GM23338 (cell line): ENCODE measurements around the gene TMPRSS6. TPM values are rescaled to one million over a fixed set of nuclear protein-coding genes. Genes with fewer than 3 reads are reported as not detected.

Experiments used
- ATAC-seq: fragments of 200-7000 bp; cut with Tn5 transposase; 3 replicates; pipeline ENCODE4 v1.9.1; 2020
- DNase-seq: peaks from one replicate; pipeline ENCODE4 v3.0.0-alpha.2; 2015; ENCODE audit warnings: low spot score
- H2AFZ ChIP-seq: fragments of 200-600 bp; sonication (generic); 2 replicates; pipeline ENCODE4 v1.8.0; 2016; ENCODE audit warnings: antibody characterized with exemption, mild to moderate bottlenecking, moderate library complexity
- H3F3A ChIP-seq: fragments of 200-600 bp; sonication (generic); replicated peaks from 2 replicates; pipeline ENCODE4 v1.8.0; 2017; ENCODE audit warnings: antibody characterized with exemption, mixed run types, low read depth
- H3K27ac ChIP-seq: fragments of 200-600 bp; sonication (generic); 2 replicates; pipeline ENCODE4 v1.6.1; 2016; ENCODE audit warnings: low read depth
- H3K27me3 ChIP-seq: fragments of 200-600 bp; sonication (generic); 2 replicates; pipeline ENCODE4 v1.8.0; 2016; ENCODE audit warnings: mild to moderate bottlenecking, mixed run types, moderate library complexity; ENCODE audit not compliant: insufficient read depth
- H3K36me3 ChIP-seq: fragments of 200-600 bp; sonication (generic); 2 replicates; pipeline ENCODE4 v1.8.0; 2016; ENCODE audit warnings: mild to moderate bottlenecking; ENCODE audit not compliant: insufficient read depth
- H3K4me1 ChIP-seq: fragments of 200-600 bp; sonication (generic); 2 replicates; pipeline ENCODE4 v1.8.0; 2016; ENCODE audit warnings: mild to moderate bottlenecking, moderate library complexity; ENCODE audit not compliant: insufficient read depth
- H3K4me2 ChIP-seq: fragments of 200-600 bp; sonication (generic); 2 replicates; pipeline ENCODE4 v1.7.1; 2017; ENCODE audit warnings: mixed run types
- H3K4me3 ChIP-seq: fragments of 200-600 bp; sonication (generic); 2 replicates; pipeline ENCODE4 v1.6.1; 2016; ENCODE audit warnings: mixed run types
- H3K79me2 ChIP-seq: fragments of 200-600 bp; sonication (generic); replicated peaks from 2 replicates; pipeline ENCODE4 v1.8.0; 2017; ENCODE audit warnings: mild to moderate bottlenecking; ENCODE audit not compliant: insufficient read depth
- H3K9me2 ChIP-seq: fragments of 200-600 bp; sonication (generic); 2 replicates; pipeline ENCODE4 v1.8.0; 2017; ENCODE audit not compliant: insufficient read depth
- H4K20me1 ChIP-seq: fragments of 200-600 bp; sonication (generic); replicated peaks from 2 replicates; pipeline ENCODE4 v1.8.0; 2017; ENCODE audit warnings: mild to moderate bottlenecking; ENCODE audit not compliant: insufficient read depth
- H3K27ac Mint-ChIP-seq: 2 replicates; pipeline ENCODE4 v1.8.0; 2020; ENCODE audit warnings: inconsistent platforms, mild to moderate bottlenecking, moderate library complexity, mixed read lengths
- H3K27me3 Mint-ChIP-seq: 3 replicates; pipeline ENCODE4 v1.8.0; 2022; ENCODE audit warnings: low read depth, mild to moderate bottlenecking, moderate library complexity, mixed read lengths, inconsistent platforms; ENCODE audit not compliant: insufficient read depth, poor library complexity
- H3K36me3 Mint-ChIP-seq: 3 replicates; pipeline ENCODE4 v1.8.0; 2021; ENCODE audit warnings: low read depth, mild to moderate bottlenecking, inconsistent platforms, moderate library complexity, mixed read lengths
- H3K4me1 Mint-ChIP-seq: 3 replicates; pipeline ENCODE4 v1.8.0; 2020; ENCODE audit warnings: mild to moderate bottlenecking, inconsistent platforms, mixed read lengths
- H3K4me3 Mint-ChIP-seq: 3 replicates; pipeline ENCODE4 v1.8.0; 2021; ENCODE audit warnings: moderate library complexity, mild to moderate bottlenecking, inconsistent platforms, mixed read lengths
- H3K9me3 Mint-ChIP-seq: 3 replicates; pipeline ENCODE4 v1.8.0; 2020; ENCODE audit warnings: moderate library complexity, mild to moderate bottlenecking, inconsistent platforms, mixed read lengths
- CREB1 ChIP-seq: fragments of 250-450 bp; sonication (Bioruptor Pico); IDR thresholded peaks from 2 replicates; pipeline ENCODE4 v1.5.0; 2020; ENCODE audit warnings: low read depth, mild to moderate bottlenecking, moderate library complexity
- ETS1 ChIP-seq: IDR thresholded peaks from 2 replicates; pipeline ENCODE4 v1.6.1; 2016; ENCODE audit warnings: antibody characterized with exemption
- EZH2 ChIP-seq: fragments of 200-600 bp; sonication (generic); IDR thresholded peaks from one replicate; pipeline ENCODE4 v1.8.0; 2017; ENCODE audit warnings: antibody characterized with exemption, mild to moderate bottlenecking, low read depth; ENCODE audit not compliant: unreplicated experiment
- EZH2phosphoT487 ChIP-seq: fragments of 200-600 bp; sonication (generic); IDR thresholded peaks from one replicate; pipeline ENCODE4 v1.8.1; 2018; ENCODE audit warnings: antibody characterized with exemption; ENCODE audit not compliant: unreplicated experiment
- NANOG ChIP-seq: IDR thresholded peaks from 2 replicates; pipeline ENCODE4 v1.6.1; 2016; ENCODE audit warnings: antibody characterized with exemption, borderline replicate concordance
- POLR2AphosphoS5 ChIP-seq: IDR thresholded peaks from 2 replicates; pipeline ENCODE4 v1.6.1; 2016; ENCODE audit warnings: antibody characterized with exemption, low read depth
- REST ChIP-seq: IDR thresholded peaks from one replicate; pipeline ENCODE4 v1.6.1; 2018; ENCODE audit warnings: antibody characterized with exemption; ENCODE audit not compliant: unreplicated experiment
- ZNF114 ChIP-seq: fragments of 250-450 bp; sonication (Bioruptor Pico); IDR thresholded peaks from 2 replicates; pipeline ENCODE4 v1.5.0; 2020; ENCODE audit warnings: mild to moderate bottlenecking, moderate library complexity
- ZNF331 ChIP-seq: fragments of 250-450 bp; sonication (Bioruptor Pico); IDR thresholded peaks from 2 replicates; pipeline ENCODE4 v1.5.0; 2020; ENCODE audit warnings: low read depth, mild to moderate bottlenecking, moderate library complexity
- ZNF462 ChIP-seq: fragments of 250-450 bp; sonication (Bioruptor Pico); IDR thresholded peaks from 2 replicates; pipeline ENCODE4 v1.5.0; 2020; ENCODE audit warnings: mild to moderate bottlenecking, moderate library complexity
- polyA plus RNA-seq: library from polyadenylated mRNA; unstranded; fragments of >200 nt; fragmentation: Nextera tagmentation; extraction: Ambion mirVana; gene quantifications from 2 replicates; pipeline ENCODE4 v1.2.1, GENCODE V29; 2016
- total RNA-seq: library from RNA; depleted of rRNA; stranded (reverse); fragments of >200 nt; shearing (Covaris generic); gene quantifications from 2 replicates; pipeline ENCODE4 v1.2.3, GENCODE V29; 2014
- TF ChIP-seq, protein P1 (sequence below), 2 experiments: fragments of 200-600 bp in 1 of 2; sonication (generic) in 1 of 2; conservative IDR thresholded peaks; 2 replicates each; pipeline versions ENCODE4 v1.5.1 to v1.6.1; 2016 to 2017; ENCODE audit warnings: antibody characterized with exemption in 2 of 2, low read depth in 2 of 2, mild to moderate bottlenecking in 2 of 2, moderate library complexity in 1 of 2

The TMPRSS6 gene
- total and polyA plus RNA-seq, 2 experiments from 2014 or later = 0.13 TPM; not detected in 1

DNA sequence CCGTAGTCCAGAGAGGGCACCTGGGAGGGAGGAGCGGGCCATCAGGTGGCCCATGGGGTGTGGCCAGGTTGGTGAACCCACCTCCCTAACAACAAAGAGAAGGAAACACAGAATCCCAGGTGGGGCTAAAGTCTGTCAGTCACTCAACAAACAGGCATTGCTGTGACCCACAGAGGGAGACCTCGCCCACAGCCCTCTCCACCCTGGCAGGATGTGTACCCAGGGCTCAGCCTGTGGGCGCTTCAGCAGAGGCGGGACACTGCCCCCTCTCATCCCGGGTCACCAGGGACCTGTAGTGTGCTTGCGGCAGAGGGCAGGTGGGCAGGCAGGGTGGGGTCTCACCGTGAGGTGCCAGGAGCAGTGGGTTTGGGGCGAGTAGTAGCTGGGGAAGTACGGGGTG lies 25.1 kb downstream of the TMPRSS6 start:
- Histone ChIP-seq H4K20me1 (no peaks in the 10 kb centered on the region), H2AFZ (no peak overlapping the region), H3K36me3 (no peaks in the 10 kb centered on the region), H3K4me3 (no peak overlapping the region), H3K27ac (no peak overlapping the region), H3K9me2 (no peaks in the 10 kb centered on the region), H3K27me3 (no peaks in the 10 kb centered on the region), H3K4me1 (peaks cover 3% of the 10 kb centered on the region; the same call in 1 of the 2 replicates), H3K4me2 (no peak overlapping the region), H3K79me2 (no peaks in the 10 kb centered on the region), H3F3A (no peaks in the 10 kb centered on the region)
- H3K27me3 Mint-ChIP-seq = peaks cover 10% of the 10 kb centered on the region
- DNase-seq = no peak
- H3K36me3 Mint-ChIP-seq = no peaks in the 10 kb centered on the region
- TF ChIP-seq, protein P1, sequence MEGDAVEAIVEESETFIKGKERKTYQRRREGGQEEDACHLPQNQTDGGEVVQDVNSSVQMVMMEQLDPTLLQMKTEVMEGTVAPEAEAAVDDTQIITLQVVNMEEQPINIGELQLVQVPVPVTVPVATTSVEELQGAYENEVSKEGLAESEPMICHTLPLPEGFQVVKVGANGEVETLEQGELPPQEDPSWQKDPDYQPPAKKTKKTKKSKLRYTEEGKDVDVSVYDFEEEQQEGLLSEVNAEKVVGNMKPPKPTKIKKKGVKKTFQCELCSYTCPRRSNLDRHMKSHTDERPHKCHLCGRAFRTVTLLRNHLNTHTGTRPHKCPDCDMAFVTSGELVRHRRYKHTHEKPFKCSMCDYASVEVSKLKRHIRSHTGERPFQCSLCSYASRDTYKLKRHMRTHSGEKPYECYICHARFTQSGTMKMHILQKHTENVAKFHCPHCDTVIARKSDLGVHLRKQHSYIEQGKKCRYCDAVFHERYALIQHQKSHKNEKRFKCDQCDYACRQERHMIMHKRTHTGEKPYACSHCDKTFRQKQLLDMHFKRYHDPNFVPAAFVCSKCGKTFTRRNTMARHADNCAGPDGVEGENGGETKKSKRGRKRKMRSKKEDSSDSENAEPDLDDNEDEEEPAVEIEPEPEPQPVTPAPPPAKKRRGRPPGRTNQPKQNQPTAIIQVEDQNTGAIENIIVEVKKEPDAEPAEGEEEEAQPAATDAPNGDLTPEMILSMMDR (conservative IDR thresholded peaks at IDR 0.05; ENCODE audit: low read depth in 2 of 2) = no peak
- TF ChIP-seq EZH2phosphoT487 (no peak), EZH2 (no peak), CREB1 (CRISPR knock-in tag) (no peak), POLR2AphosphoS5 (no peak), ZNF331 (CRISPR knock-in tag) (no peak), ETS1 (no peak), ZNF114 (CRISPR knock-in tag) (no peak), REST (no peak), NANOG (no peak), ZNF462 (CRISPR knock-in tag) (no peak)
- no peak overlapping the region for H3K27ac Mint-ChIP-seq
- H3K4me3 Mint-ChIP-seq = no peak overlapping the region
- H3K9me3 Mint-ChIP-seq = no peaks in the 10 kb centered on the region
- H3K4me1 Mint-ChIP-seq = no peaks in the 10 kb centered on the region; the same call in 1 of the 3 replicates
- no peak for ATAC-seq
